Measurements from ENCODE around the gene ATP4B. TPM values are rescaled to one million over a fixed set of nuclear protein-coding genes. Genes with fewer than 3 reads are reported as not detected.

The ATP4B gene
- total RNA-seq, 3 donors from 2014 or later (not counting 1 experiment from before 2014, with no cell fraction given): not detected

DNA sequence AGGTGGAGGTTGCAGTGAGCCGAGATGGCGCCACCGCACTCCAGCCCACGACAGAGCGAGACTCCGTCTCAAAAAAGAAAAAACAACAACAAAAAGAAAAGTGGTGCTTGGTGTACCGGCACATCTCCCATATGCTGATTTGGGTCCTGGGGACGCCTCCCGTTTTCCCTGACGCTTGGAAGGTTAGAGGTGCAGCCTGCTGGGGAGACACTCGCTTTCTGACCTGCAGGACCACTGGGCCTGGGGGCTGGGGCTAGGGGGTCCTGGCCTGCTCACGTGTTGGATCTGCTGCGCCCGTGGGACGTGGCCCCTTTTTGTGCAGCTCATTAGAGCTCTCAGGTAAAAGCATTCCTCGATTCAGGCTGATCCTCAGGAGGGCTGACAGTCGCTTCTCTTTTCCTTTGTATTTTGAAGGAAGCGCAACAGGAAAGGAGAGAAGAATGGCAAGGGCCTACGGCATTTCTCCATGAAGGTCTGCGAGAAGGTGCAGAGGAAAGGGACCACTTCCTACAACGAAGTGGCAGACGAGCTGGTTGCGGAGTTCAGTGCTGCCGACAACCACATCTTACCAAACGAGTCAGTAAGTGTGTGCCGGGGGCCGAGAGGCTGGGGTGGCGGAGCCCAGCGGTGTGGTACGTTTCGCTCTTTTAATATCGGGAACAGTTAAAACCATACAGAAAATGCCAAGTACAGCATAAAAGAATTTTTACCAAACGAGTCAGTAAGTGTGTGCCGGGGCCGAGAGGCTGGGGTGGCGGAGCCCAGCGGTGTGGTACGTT lies 25.1 kb downstream of the ATP4B start:
- Mint-ChIP-seq H3K9me3 (no peaks in the 10 kb centered on the region), H3K4me3 (no peak overlapping the region), H3K4me1 (peaks cover 0 to 13% of the 10 kb centered on the region in 2 donors), H3K36me3 (no peaks in the 10 kb centered on the region), H3K27ac (no peak overlapping the region), H3K27me3 (ENCODE audit: low read depth in 2 of 2) (no peaks in the 10 kb centered on the region)
- intact Hi-C loops (cut with micrococcal nuclease): no loop called here
- H3K27ac ChIP-seq (ENCODE audit: low read length): no peak overlapping the region
- DNase-seq (no peak), ATAC-seq (no peak)
- H3K36me3 ChIP-seq (ENCODE audit: control insufficient read depth, insufficient read depth, low read length): peaks cover 27% of the 10 kb centered on the region
- no peaks in the 10 kb centered on the region for H3K27me3 ChIP-seq (ENCODE audit: control insufficient read depth, insufficient read depth, low read length)
- H3K4me1 ChIP-seq (ENCODE audit: control insufficient read depth, insufficient read depth, low read length): no peaks in the 10 kb centered on the region
- no peaks in the 10 kb centered on the region for H3K9me3 ChIP-seq (ENCODE audit: control insufficient read depth, insufficient read depth, low read length)
- 97% methylated on average over 38 of the region's 38 CpGs for WGBS (ENCODE audit: insufficient coverage)
- no peak overlapping the region for H3K4me3 ChIP-seq (ENCODE audit: low read length)
- TF ChIP-seq CTCF (IDR thresholded peaks at IDR 0.05): no peak

DNA sequence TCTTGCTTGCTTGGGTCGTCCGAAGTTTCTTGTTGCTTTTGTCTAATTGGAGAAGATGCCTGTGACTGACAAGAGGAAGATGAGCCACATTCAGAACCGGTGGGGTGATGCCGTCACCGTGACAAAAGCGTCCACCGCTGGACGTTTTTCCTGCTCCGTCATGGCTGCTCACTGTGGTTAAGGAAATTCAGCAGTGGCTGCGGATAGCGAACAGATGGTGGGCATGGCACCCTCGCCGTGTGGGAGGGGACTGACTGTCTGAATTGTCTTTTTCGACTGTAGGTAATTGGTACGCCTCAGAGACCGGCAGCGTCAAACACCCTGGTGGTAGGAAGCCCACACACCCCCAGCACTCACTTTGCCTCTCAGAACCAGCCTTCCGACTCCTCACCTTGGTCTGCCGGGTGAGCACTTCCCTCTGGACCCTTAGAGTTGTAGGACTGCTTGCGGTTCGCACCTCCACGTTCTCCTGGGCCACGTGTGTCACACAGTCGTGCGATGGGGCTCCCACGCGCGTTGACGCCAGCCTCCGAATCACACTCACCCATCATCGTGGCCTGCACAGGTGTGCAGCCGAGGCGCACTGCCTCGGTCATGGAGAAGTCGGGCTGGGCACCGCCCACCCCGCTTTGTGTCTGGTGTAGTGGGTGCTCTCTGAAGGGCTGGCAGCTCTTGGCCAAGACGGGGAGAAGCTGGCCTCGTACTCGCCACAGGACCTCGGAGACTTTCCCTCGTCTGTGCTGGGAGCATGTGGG lies 26.5 kb downstream of the ATP4B start:
- intact Hi-C loops (cut with micrococcal nuclease): no loop called here
- no peak for TF ChIP-seq CTCF (IDR thresholded peaks at IDR 0.05)
- no peak overlapping the region for H3K27ac ChIP-seq (ENCODE audit: low read length)
- Mint-ChIP-seq H3K9me3 (no peaks in the 10 kb centered on the region), H3K4me3 (no peak overlapping the region), H3K4me1 (peaks cover 0 to 13% of the 10 kb centered on the region in 2 donors), H3K27ac (no peak overlapping the region), H3K27me3 (ENCODE audit: low read depth in 2 of 2) (no peaks in the 10 kb centered on the region), H3K36me3 (no peaks in the 10 kb centered on the region)
- no peaks in the 10 kb centered on the region for H3K9me3 ChIP-seq (ENCODE audit: control insufficient read depth, insufficient read depth, low read length)
- ATAC-seq (no peak), DNase-seq (no peak)
- H3K4me1 ChIP-seq (ENCODE audit: control insufficient read depth, insufficient read depth, low read length): no peaks in the 10 kb centered on the region
- 96% methylated on average over 42 of the region's 42 CpGs for whole genome bisulfite sequencing (ENCODE audit: insufficient coverage)
- peaks cover 16% of the 10 kb centered on the region for H3K36me3 ChIP-seq (ENCODE audit: control insufficient read depth, insufficient read depth, low read length)
- H3K4me3 ChIP-seq (ENCODE audit: low read length): no peak overlapping the region
- no peaks in the 10 kb centered on the region for H3K27me3 ChIP-seq (ENCODE audit: control insufficient read depth, insufficient read depth, low read length)

- no peaks in the 10 kb centered on the region for H3K27me3 ChIP-seq (ENCODE audit: control insufficient read depth, insufficient read depth, low read length)
- Mint-ChIP-seq H3K4me1 (peaks cover 0 to 13% of the 10 kb centered on the region in 2 donors), H3K9me3 (no peaks in the 10 kb centered on the region), H3K36me3 (no peaks in the 10 kb centered on the region), H3K4me3 (no peak overlapping the region), H3K27me3 (ENCODE audit: low read depth in 2 of 2) (no peaks in the 10 kb centered on the region), H3K27ac (no peak overlapping the region)
- ATAC-seq (no peak), DNase-seq (no peak)
- peaks cover 13% of the 10 kb centered on the region for H3K36me3 ChIP-seq (ENCODE audit: control insufficient read depth, insufficient read depth, low read length)
- intact Hi-C loops (cut with micrococcal nuclease): no loop called here
- TF ChIP-seq CTCF (IDR thresholded peaks at IDR 0.05): no peak
- no peaks in the 10 kb centered on the region for H3K9me3 ChIP-seq (ENCODE audit: control insufficient read depth, insufficient read depth, low read length)
- H3K4me3 ChIP-seq (ENCODE audit: low read length): no peak overlapping the region
- no peaks in the 10 kb centered on the region for H3K4me1 ChIP-seq (ENCODE audit: control insufficient read depth, insufficient read depth, low read length)
- no peak overlapping the region for H3K27ac ChIP-seq (ENCODE audit: low read length)
- 85% methylated on average over 6 of the region's 6 CpGs for WGBS (ENCODE audit: insufficient coverage)
Observed at GRCh38 chr13:113630804-113631203, 27.2 kb downstream of the ATP4B start.
